Muscle layer of duodenum (tissue), 2 donors: ENCODE measurements around the gene AK4.
"Not testable (repeated sequence)": the region's sequence is repeated elsewhere in the genome, so short reads cannot be mapped to it uniquely, and the experiment has no call there.

Source experiments
- H3K27ac ChIP-seq: one replicate; pipeline ENCODE4 v1.7.0; 2013; ENCODE audit warnings: mild to moderate bottlenecking, low read length
- H3K27me3 ChIP-seq: one replicate; pipeline ENCODE4 v1.7.0; 2013; ENCODE audit warnings: low read depth, mild to moderate bottlenecking, control low read depth, low read length
- H3K36me3 ChIP-seq, 2 donors: one replicate each; pipeline ENCODE4 v1.7.0; 2013; ENCODE audit warnings: low read length in 2 of 2, control low read depth in 1 of 2, mild to moderate bottlenecking in 1 of 2; ENCODE audit not compliant: insufficient read depth in 2 of 2, control insufficient read depth in 1 of 2
- H3K4me1 ChIP-seq, 2 donors: one replicate each; pipeline ENCODE4 v1.7.0; 2013; ENCODE audit warnings: low read length in 2 of 2, mild to moderate bottlenecking in 2 of 2, control low read depth in 1 of 2, moderate library complexity in 1 of 2; ENCODE audit not compliant: insufficient read depth in 2 of 2, control insufficient read depth in 1 of 2
- H3K4me3 ChIP-seq, 2 donors: one replicate each; pipeline ENCODE4 v1.7.0; 2013; ENCODE audit warnings: low read length in 2 of 2, low read depth in 1 of 2, mild to moderate bottlenecking in 1 of 2
- H3K9me3 ChIP-seq, 2 donors: one replicate each; pipeline ENCODE4 v1.7.0; 2013; ENCODE audit warnings: low read length in 2 of 2, control low read depth in 1 of 2, mild to moderate bottlenecking in 1 of 2; ENCODE audit not compliant: control insufficient read depth in 1 of 2
- donor health status: healthy.

The AK4 gene

DNA sequence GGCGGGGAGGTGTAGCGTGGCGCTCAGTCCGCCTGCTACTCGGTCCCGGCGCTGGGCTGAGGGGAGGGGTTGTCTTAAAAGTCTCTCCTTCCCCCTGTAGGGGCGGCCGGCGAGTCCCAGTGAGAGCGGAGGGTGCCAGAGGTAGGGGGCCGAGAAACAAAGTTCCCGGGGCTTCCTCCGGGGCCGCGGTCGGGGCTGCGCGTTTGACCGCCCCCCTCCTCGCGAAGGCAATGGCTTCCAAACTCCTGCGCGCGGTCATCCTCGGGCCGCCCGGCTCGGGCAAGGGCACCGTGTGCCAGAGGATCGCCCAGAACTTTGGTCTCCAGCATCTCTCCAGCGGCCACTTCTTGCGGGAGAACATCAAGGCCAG, at the start of gene AK4:
AK4 (plus strand) TSS at position 26 of the 370 bp plus-strand sequence; CDS start at position 231, 205 bp downstream.
- Histone ChIP-seq H3K4me3 (peak within 1 kb of the TSS; percentile 70 to 89), H3K27ac (peak within 1 kb of the TSS; percentile 77)
- not testable (repeated sequence) for H3K9me3 ChIP-seq, H3K4me1 ChIP-seq, H3K27me3 ChIP-seq, H3K36me3 ChIP-seq

DNA sequence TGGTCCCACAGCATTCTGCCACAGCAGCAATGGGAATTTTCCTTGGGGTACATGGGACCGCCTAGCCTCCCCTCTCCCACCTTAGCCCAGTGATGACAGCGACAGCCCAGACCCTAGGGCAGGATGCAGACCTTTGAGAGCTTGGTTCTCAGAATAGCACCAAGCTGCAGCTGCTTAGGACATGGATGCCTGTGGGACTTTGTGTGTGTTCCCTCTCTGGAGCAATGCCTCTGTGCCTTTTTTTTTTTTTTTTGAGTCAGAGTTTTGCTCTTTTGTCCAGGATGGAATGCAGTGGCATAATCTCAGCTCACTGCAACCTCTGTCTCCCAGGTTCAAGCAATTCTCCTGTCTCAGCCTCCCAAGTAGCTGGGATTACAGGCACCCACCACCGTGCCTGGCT, 44.2 kb upstream of the AK4 start:
- Histone ChIP-seq H3K4me3 (no peak overlapping the region), H3K36me3 (no peaks in the 10 kb centered on the region), H3K4me1 (no peaks in the 10 kb centered on the region), H3K9me3 (peaks cover 0 to 10% of the 10 kb centered on the region in 2 donors), H3K27ac (no peak overlapping the region), H3K27me3 (no peaks in the 10 kb centered on the region)

DNA sequence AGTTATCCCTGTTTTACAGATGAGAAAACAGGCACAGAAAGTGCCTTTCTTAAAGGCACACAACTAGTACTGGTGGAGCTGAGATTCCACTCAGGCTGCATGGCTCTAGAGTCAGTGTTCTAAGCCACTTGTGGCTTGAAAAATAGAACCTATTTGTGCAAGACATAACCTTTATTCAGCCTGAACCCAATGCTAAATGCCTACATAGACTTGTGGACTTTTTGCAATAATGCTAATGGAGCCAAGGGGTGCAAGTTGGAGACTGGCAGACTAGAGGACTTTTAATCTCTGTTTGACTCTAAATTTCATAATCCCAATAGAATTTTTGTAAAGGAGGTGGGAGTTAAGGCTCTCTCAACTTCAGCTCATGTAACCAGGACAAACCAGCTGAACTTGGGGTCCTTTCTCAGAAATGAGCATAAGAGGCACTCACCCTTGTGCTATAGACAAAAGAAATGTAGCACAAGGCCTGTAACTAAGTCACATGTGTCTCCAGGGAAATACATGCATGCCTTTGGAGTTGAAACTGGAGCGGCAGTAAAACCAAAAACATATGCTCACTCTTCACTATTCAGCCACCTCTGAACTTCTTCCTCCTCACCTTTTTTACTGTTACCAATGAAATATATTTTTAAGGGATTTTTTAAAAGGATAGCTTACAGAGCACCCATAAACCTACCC, 43.0 kb upstream of the AK4 start:
- H3K4me1 ChIP-seq = no peaks in the 10 kb centered on the region
- no peaks in the 10 kb centered on the region for H3K27me3 ChIP-seq
- no peak overlapping the region for H3K27ac ChIP-seq
- no peak overlapping the region for H3K4me3 ChIP-seq
- no peaks in the 10 kb centered on the region for H3K36me3 ChIP-seq
- peaks cover 0 to under 1% of the 10 kb centered on the region in 2 donors for H3K9me3 ChIP-seq

DNA sequence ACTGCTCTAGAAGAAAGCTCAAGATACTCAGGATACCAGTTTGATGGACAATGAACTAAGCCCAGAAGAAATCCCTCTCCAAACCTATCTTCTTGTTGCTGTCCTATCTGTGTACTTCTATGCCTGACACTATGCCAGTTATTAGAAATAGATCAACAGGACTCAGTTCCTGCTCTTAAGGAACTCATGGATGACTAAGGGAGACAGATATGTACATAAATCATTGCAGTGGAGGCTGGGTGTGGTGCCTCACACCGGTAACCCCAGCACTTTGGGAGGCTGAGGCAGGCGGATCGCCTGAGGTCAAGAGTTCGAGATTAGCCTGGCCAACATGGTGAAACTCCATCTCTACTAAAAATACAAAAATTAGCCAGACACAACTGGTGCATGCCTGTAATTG, 42.4 kb upstream of the AK4 start:
- Histone ChIP-seq H3K27me3 (no peaks in the 10 kb centered on the region), H3K4me3 (no peak overlapping the region), H3K4me1 (no peaks in the 10 kb centered on the region), H3K27ac (no peak overlapping the region), H3K36me3 (no peaks in the 10 kb centered on the region), H3K9me3 (no peaks in the 10 kb centered on the region)

GRCh38 chr1:65108025-65108642, 39.9 kb upstream of the AK4 start:
- Histone ChIP-seq H3K4me3 (no peak overlapping the region), H3K27me3 (no peaks in the 10 kb centered on the region), H3K36me3 (no peaks in the 10 kb centered on the region), H3K9me3 (no peaks in the 10 kb centered on the region), H3K4me1 (no peaks in the 10 kb centered on the region), H3K27ac (no peak overlapping the region)

- peaks cover 0 to 2% of the 10 kb centered on the region in 2 donors for H3K4me1 ChIP-seq
- no peak overlapping the region for H3K27ac ChIP-seq
- H3K36me3 ChIP-seq = no peaks in the 10 kb centered on the region
- no peak overlapping the region for H3K4me3 ChIP-seq
- H3K27me3 ChIP-seq = no peaks in the 10 kb centered on the region
- no peaks in the 10 kb centered on the region for H3K9me3 ChIP-seq
Measured at GRCh38 chr1:65109487-65109886, 38.5 kb upstream of the AK4 start.

DNA sequence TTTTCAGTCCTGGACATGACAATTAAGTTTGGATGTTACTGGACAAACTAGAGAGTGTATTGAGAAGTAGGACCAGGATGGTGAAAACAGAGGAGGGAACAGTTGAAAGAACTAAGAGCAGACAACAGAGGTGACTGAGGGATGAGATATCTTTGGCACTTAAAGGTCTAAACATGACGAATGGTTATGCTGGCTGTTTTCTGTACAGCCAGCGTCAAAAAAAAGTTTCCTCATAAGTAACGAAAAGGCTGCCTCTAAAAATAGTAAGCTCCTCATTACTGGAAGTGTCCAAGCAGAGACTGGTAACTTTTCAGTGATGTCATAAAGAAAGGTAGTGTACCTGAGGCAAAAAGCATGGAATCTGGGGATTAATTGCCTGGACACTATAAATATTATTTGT, 35.2 kb upstream of the AK4 start:
- peaks cover 0 to 5% of the 10 kb centered on the region in 2 donors for H3K4me1 ChIP-seq
- H3K4me3 ChIP-seq = no peak overlapping the region
- H3K36me3 ChIP-seq = no peaks in the 10 kb centered on the region
- no peaks in the 10 kb centered on the region for H3K27me3 ChIP-seq
- no peaks in the 10 kb centered on the region for H3K9me3 ChIP-seq
- no peak overlapping the region for H3K27ac ChIP-seq

- no peak overlapping the region for H3K27ac ChIP-seq
- no peaks in the 10 kb centered on the region for H3K9me3 ChIP-seq
- H3K4me3 ChIP-seq = no peak overlapping the region
- H3K27me3 ChIP-seq = no peaks in the 10 kb centered on the region
- no peaks in the 10 kb centered on the region for H3K36me3 ChIP-seq
- peaks cover 0 to 5% of the 10 kb centered on the region in 2 donors for H3K4me1 ChIP-seq
Measured at GRCh38 chr1:65113298-65113697, 34.7 kb upstream of the AK4 start.

- Histone ChIP-seq H3K27me3 (no peaks in the 10 kb centered on the region), H3K4me1 (peaks cover 0 to 5% of the 10 kb centered on the region in 2 donors), H3K9me3 (no peaks in the 10 kb centered on the region), H3K4me3 (peak overlapping the region in 1 of 2 donors; percentile 17), H3K36me3 (no peaks in the 10 kb centered on the region), H3K27ac (no peak overlapping the region)
Measured at GRCh38 chr1:65114322-65114721, 33.7 kb upstream of the AK4 start.

DNA sequence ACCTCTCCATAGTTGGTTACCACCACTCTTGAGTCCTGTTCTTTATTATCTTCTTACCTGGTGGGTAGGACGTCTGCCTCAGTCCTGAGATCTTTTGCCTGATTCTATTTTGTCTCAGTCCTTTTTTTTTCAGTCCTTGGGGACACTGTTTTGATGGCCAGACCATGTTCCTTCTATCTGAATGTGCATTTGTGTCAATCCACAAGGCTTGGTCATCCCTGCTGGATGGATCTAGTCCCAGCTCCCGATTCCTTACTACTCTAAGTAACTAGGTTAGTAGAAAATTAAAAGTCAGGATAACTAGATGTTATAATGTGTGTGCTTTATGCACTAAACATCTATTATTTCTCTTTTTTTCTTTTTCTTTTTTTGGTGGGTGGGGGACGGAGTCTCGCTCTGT, 28.1 kb upstream of the AK4 start:
- no peaks in the 10 kb centered on the region for H3K36me3 ChIP-seq
- H3K4me3 ChIP-seq = no peak overlapping the region
- no peaks in the 10 kb centered on the region for H3K9me3 ChIP-seq
- H3K27me3 ChIP-seq = no peaks in the 10 kb centered on the region
- no peaks in the 10 kb centered on the region for H3K4me1 ChIP-seq
- H3K27ac ChIP-seq = no peak overlapping the region

GRCh38 chr1:65129104-65129503, 18.9 kb upstream of the AK4 start:
- not testable (repeated sequence) for H3K27me3 ChIP-seq, H3K4me1 ChIP-seq, H3K4me3 ChIP-seq, H3K27ac ChIP-seq, H3K9me3 ChIP-seq, H3K36me3 ChIP-seq

DNA sequence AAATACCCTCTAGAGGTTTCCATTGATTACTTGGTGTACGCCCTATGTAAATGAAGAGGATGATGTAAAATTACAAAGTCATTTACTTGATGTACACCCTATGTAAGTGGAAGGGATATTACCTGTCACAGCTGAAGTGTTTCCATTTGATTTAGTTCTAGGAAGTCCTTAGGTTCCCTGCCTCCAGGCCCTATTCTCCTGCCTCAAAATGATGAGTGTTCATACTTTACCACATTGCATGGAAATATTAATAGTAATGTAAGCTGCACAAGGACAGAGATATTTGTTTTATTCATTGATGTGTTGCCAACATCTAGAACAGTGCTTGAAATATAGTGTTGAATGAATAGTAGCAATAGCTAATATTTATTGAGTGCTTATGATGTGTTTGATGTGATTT, 9.5 kb upstream of the AK4 start:
- Histone ChIP-seq H3K27ac (no peak overlapping the region), H3K9me3 (no peaks in the 10 kb centered on the region), H3K27me3 (no peaks in the 10 kb centered on the region), H3K4me1 (no peaks in the 10 kb centered on the region), H3K36me3 (no peaks in the 10 kb centered on the region), H3K4me3 (no peak overlapping the region)
